B cell (primary cell): ENCODE results near the gene NTM. TPM values are rescaled to one million over a fixed set of nuclear protein-coding genes. Genes with fewer than 3 reads are reported as not detected.

Experiments used
- ATAC-seq: fragments of 200-7000 bp; cut with Tn5 transposase; one replicate; pipeline ENCODE4 v1.10.0; 2021; ENCODE audit warnings: low read depth, mild to moderate bottlenecking, moderate number of reproducible peaks, moderate library complexity
- CTCF ChIA-PET: fragments of 350-600 bp; sonication (Branson Sonifier 250); formaldehyde crosslinking; loops from one replicate; lab custom pipeline; 2021; ENCODE audit warnings: antibody characterized with exemption, inconsistent platforms; lab: Charles Lee
- POLR2A ChIA-PET: fragments of 350-600 bp; sonication (Branson Sonifier 250); formaldehyde crosslinking; loops from one replicate; lab custom pipeline; 2021; ENCODE audit warnings: antibody characterized with exemption; lab: Charles Lee
- DNase-seq: peaks from one replicate; pipeline ENCODE4 v3.0.0; 2013
- H2AFZ ChIP-seq: 2 replicates; pipeline ENCODE4 v1.6.1; 2012; ENCODE audit warnings: mild to moderate bottlenecking, low read depth, low read length; ENCODE audit not compliant: insufficient read depth, poor library complexity, severe bottlenecking
- H3K27ac ChIP-seq, 2 donors: 1 replicate in 1 of 2; 2 replicates in 1 of 2; pipeline ENCODE4 v1.5.1; 2012 to 2013; ENCODE audit warnings: low read length in 2 of 2, mild to moderate bottlenecking in 2 of 2, moderate library complexity in 1 of 2
- H3K27me3 ChIP-seq, 4 experiments: fragments of 200-600 bp in 1 of 4; sonication (generic) in 1 of 4; replicated peaks in 1 of 4; 1 replicate in 2 of 4; 2 replicates in 2 of 4; pipeline versions ENCODE4 v1.6.1 to v1.7.0; 2013 to 2016; ENCODE audit warnings: low read length in 3 of 4, mild to moderate bottlenecking in 2 of 4, mixed read lengths in 1 of 4, moderate library complexity in 1 of 4; ENCODE audit not compliant: insufficient read depth in 4 of 4, control insufficient read depth in 3 of 4; ENCODE audit errors: control extremely low read depth in 1 of 4
- H3K36me3 ChIP-seq, 2 experiments: replicated peaks in 1 of 2; 1 replicate in 1 of 2; 2 replicates in 1 of 2; pipeline versions ENCODE4 v1.6.1 to v1.7.1; 2013; ENCODE audit warnings: low read length in 1 of 2; ENCODE audit not compliant: insufficient read depth in 2 of 2, control insufficient read depth in 1 of 2; ENCODE audit errors: control extremely low read depth in 1 of 2, extremely low read depth in 1 of 2
- H3K4me1 ChIP-seq, 2 donors: fragments of 200-600 bp in 1 of 2; sonication (generic) in 1 of 2; 1 replicate in 1 of 2; 2 replicates in 1 of 2; pipeline versions ENCODE4 v1.5.1 to v1.6.1; 2013 to 2017; ENCODE audit warnings: low read length in 2 of 2; ENCODE audit not compliant: control insufficient read depth in 2 of 2, insufficient read depth in 2 of 2
- H3K4me2 ChIP-seq: replicated peaks from 2 replicates; pipeline ENCODE3; 2012; ENCODE audit warnings: mild to moderate bottlenecking, low read depth, low read length; ENCODE audit not compliant: poor library complexity, severe bottlenecking
- H3K4me3 ChIP-seq, 5 experiments: fragments of 200-600 bp in 1 of 5; sonication (generic) in 1 of 5; 1 replicate in 3 of 5; 2 replicates in 2 of 5; pipeline versions ENCODE4 v1.5.1 to v1.7.0; 2011 to 2016; ENCODE audit warnings: low read length in 4 of 5, mild to moderate bottlenecking in 4 of 5, low read depth in 2 of 5, control low read depth in 1 of 5, moderate library complexity in 1 of 5; ENCODE audit not compliant: insufficient read depth in 1 of 5; ENCODE audit errors: control extremely low read depth in 1 of 5, extremely low read depth in 1 of 5
- H3K79me2 ChIP-seq: fragments of 200-600 bp; sonication (generic); one replicate; pipeline ENCODE4 v1.6.0; 2016; ENCODE audit warnings: low read length; ENCODE audit not compliant: control insufficient read depth, insufficient read depth
- H3K9ac ChIP-seq: fragments of 200-600 bp; sonication (generic); 2 replicates; pipeline ENCODE4 v1.6.1; 2017; ENCODE audit warnings: mild to moderate bottlenecking, low read length, moderate library complexity
- H3K9me3 ChIP-seq, 3 donors: one replicate each; pipeline versions ENCODE4 v1.6.1 to v1.7.1; 2013; ENCODE audit warnings: low read length in 2 of 3; ENCODE audit not compliant: control insufficient read depth in 2 of 3, insufficient read depth in 1 of 3; ENCODE audit errors: control extremely low read depth in 1 of 3
- H4K20me1 ChIP-seq: 2 replicates; pipeline ENCODE4 v1.6.0; 2012; ENCODE audit warnings: mild to moderate bottlenecking, low read length; ENCODE audit not compliant: insufficient read depth, control insufficient read depth, poor library complexity, severe bottlenecking
- H3K27ac Mint-ChIP-seq: one replicate; pipeline ENCODE4 v1.8.0; 2021; ENCODE audit warnings: mixed read lengths
- H3K27me3 Mint-ChIP-seq: one replicate; pipeline ENCODE4 v1.8.0; 2021; ENCODE audit warnings: mixed read lengths
- H3K4me1 Mint-ChIP-seq: one replicate; pipeline ENCODE4 v1.8.0; 2021; ENCODE audit warnings: mixed read lengths
- H3K4me3 Mint-ChIP-seq: one replicate; pipeline ENCODE4 v1.8.0; 2021; ENCODE audit warnings: mixed read lengths
- H3K9me3 Mint-ChIP-seq: one replicate; pipeline ENCODE4 v1.8.0; 2022; ENCODE audit warnings: mixed read lengths; ENCODE audit not compliant: insufficient read depth
- EZH2 ChIP-seq: IDR thresholded peaks from 2 replicates; pipeline ENCODE4 v1.6.1; 2012; ENCODE audit warnings: borderline replicate concordance, low read depth, mild to moderate bottlenecking, moderate library complexity, low read length; ENCODE audit not compliant: insufficient read depth, poor library complexity, severe bottlenecking
- WGBS: methylation state at CpG from one replicate; pipeline ENCODE4 v1.1.5; 2013; ENCODE audit warnings: missing lambda C conversion rate; ENCODE audit not compliant: insufficient coverage; 5-methylcytosine and 5-hydroxymethylcytosine counted together
- intact Hi-C: fragments of 100-400 bp; cut with micrococcal nuclease; formaldehyde crosslinking; loops from one replicate; pipeline ENCODE4 v1.10.0; 2022
- polyA plus RNA-seq: library from polyadenylated mRNA; depleted of rRNA; stranded (reverse); fragments of >200 nt; gene quantifications from 2 replicates; pipeline ENCODE4 v1.2.3, GENCODE V29; 2012
- total RNA-seq, 2 donors: library from RNA; stranded (reverse); fragments of 120-200 nt in 1 of 2; gene quantifications; 1 replicate in 1 of 2; 2 replicates in 1 of 2; pipeline versions ENCODE4 v1.2.3 to v1.2.4, GENCODE V29; 2013 to 2022
- TF ChIP-seq, protein P1 (sequence below): fragments of 200-600 bp; IDR thresholded peaks from one replicate; pipeline ENCODE4 v1.8.0; 2022; ENCODE audit warnings: antibody characterized with exemption, mild to moderate bottlenecking

Gene NTM
- total and polyA plus RNA-seq, 2 donors (not counting 1 experiment from before 2014, with no cell fraction given) = not detected

- H3K36me3 ChIP-seq = no peaks in the 10 kb centered on the region
- Mint-ChIP-seq H3K4me3 (no peak overlapping the region), H3K9me3 (no peaks in the 10 kb centered on the region), H3K4me1 (no peaks in the 10 kb centered on the region), H3K27ac (no peak overlapping the region), H3K27me3 (no peaks in the 10 kb centered on the region)
- no peaks in the 10 kb centered on the region for H4K20me1 ChIP-seq
- H3K4me1 ChIP-seq = no peaks in the 10 kb centered on the region
- POLR2A ChIA-PET = no interaction called here
- H3K9ac ChIP-seq = no peak overlapping the region
- H3K4me3 ChIP-seq = no peak overlapping the region
- WGBS = no CpG with 5 or more reads among the region's 6 CpGs
- no peaks in the 10 kb centered on the region for H3K27me3 ChIP-seq
- TF ChIP-seq EZH2 = no peak
- TF ChIP-seq, protein P1, sequence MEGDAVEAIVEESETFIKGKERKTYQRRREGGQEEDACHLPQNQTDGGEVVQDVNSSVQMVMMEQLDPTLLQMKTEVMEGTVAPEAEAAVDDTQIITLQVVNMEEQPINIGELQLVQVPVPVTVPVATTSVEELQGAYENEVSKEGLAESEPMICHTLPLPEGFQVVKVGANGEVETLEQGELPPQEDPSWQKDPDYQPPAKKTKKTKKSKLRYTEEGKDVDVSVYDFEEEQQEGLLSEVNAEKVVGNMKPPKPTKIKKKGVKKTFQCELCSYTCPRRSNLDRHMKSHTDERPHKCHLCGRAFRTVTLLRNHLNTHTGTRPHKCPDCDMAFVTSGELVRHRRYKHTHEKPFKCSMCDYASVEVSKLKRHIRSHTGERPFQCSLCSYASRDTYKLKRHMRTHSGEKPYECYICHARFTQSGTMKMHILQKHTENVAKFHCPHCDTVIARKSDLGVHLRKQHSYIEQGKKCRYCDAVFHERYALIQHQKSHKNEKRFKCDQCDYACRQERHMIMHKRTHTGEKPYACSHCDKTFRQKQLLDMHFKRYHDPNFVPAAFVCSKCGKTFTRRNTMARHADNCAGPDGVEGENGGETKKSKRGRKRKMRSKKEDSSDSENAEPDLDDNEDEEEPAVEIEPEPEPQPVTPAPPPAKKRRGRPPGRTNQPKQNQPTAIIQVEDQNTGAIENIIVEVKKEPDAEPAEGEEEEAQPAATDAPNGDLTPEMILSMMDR = no peak
- peaks cover 0 to 4% (median 0%) of the 10 kb centered on the region in 3 donors for H3K9me3 ChIP-seq
- H3K27ac ChIP-seq = no peak overlapping the region
- no peaks in the 10 kb centered on the region for H3K79me2 ChIP-seq
- no peak for ATAC-seq
- no peak overlapping the region for H3K4me2 ChIP-seq
- no peak for DNase-seq
- CTCF ChIA-PET = no interaction called here
- intact Hi-C loops = no loop called here
- no peak overlapping the region for H2AFZ ChIP-seq
Measured at GRCh38 chr11:131637469-131638175, 267.2 kb downstream of the NTM start.

GRCh38 chr11:131638889-131639288 lies 268.5 kb downstream of the NTM start:
- Histone ChIP-seq H2AFZ (no peak overlapping the region), H3K4me3 (no peak overlapping the region), H3K9ac (no peak overlapping the region), H3K27ac (no peak overlapping the region), H4K20me1 (no peaks in the 10 kb centered on the region), H3K4me1 (no peaks in the 10 kb centered on the region), H3K9me3 (peaks cover 0 to 4% (median 0%) of the 10 kb centered on the region in 3 donors), H3K79me2 (no peaks in the 10 kb centered on the region), H3K4me2 (no peak overlapping the region), H3K36me3 (no peaks in the 10 kb centered on the region), H3K27me3 (no peaks in the 10 kb centered on the region)
- H3K27ac Mint-ChIP-seq = no peak overlapping the region
- no peaks in the 10 kb centered on the region for H3K4me1 Mint-ChIP-seq
- ChIA-PET CTCF (no interaction called here), POLR2A (no interaction called here)
- no peaks in the 10 kb centered on the region for H3K9me3 Mint-ChIP-seq
- 100% methylated on average over 1 of the region's 3 CpGs for WGBS
- no peak for TF ChIP-seq EZH2
- TF ChIP-seq, protein P1 = no peak
- no peak overlapping the region for H3K4me3 Mint-ChIP-seq
- DNase-seq (no peak), ATAC-seq (no peak)
- H3K27me3 Mint-ChIP-seq = no peaks in the 10 kb centered on the region
- intact Hi-C loops = no loop called here
